ENCODE data around the gene DISC1. TPM values are rescaled to one million over a fixed set of nuclear protein-coding genes. Genes with fewer than 3 reads are reported as not detected.

Gene DISC1
- total RNA-seq, 2 donors from 2014 or later: 8.0 to 9.4 TPM

DNA sequence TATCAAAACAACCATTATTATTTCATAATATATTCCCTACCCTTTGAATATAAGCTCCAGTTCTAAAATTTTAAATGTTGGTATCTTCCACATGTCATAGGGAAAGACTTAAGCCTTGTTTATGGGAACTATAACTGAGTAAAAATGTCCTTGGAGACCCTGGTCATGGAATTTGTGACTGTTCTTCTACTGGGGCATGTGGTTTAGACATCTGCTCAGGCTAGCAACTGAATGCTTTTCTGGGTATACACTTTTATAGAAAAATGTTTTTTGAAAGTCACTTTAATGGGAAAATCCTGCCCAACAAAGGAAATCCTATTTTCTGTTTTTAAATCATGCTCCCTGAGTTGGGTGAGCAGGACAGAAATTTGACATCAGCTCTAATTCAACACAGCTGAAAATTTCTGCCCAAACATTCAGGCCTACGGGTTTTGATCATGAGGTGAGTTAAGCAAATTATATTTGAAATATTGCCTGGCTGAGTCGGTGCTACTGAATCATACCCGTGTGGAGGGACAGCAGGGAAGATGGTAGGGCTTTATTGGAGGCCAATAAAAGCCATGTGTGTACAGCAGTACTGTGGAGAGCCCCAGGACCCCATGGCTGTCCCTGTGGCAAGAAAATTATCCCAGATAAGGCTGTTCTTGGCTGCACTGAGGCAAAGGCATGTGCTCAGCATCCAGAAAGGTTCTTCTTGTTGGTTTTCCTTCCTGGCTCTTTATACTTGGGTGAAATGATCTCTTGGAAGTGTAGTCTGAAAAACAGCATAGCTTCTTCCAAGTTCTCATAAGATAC, 391.8 kb downstream of the DISC1 start:
- Mint-ChIP-seq H3K4me3 (no peak overlapping the region), H3K36me3 (ENCODE audit: low read depth) (no peaks in the 10 kb centered on the region), H3K9me3 (no peaks in the 10 kb centered on the region), H3K27ac (no peak overlapping the region), H3K4me1 (peaks cover 34% of the 10 kb centered on the region), H3K27me3 (ENCODE audit: insufficient read depth) (no peaks in the 10 kb centered on the region)
- Histone ChIP-seq H3K36me3 (ENCODE audit: control insufficient read depth, insufficient read depth, low read length) (no peaks in the 10 kb centered on the region), H3K4me1 (ENCODE audit: control insufficient read depth, insufficient read depth, low read length) (peaks cover 3% of the 10 kb centered on the region), H3K9ac (ENCODE audit: extremely low read depth, low read length, poor library complexity, severe bottlenecking) (no peak overlapping the region), H3K27ac (ENCODE audit: low read depth, low read length) (no peak overlapping the region), H3K4me3 (ENCODE audit: low read length) (no peak overlapping the region), H3K9me3 (ENCODE audit: control insufficient read depth, low read length) (no peaks in the 10 kb centered on the region), H3K27me3 (ENCODE audit: control insufficient read depth, insufficient read depth, low read length, poor library complexity, severe bottlenecking) (no peaks in the 10 kb centered on the region)
- WGBS, 2 experiments (ENCODE audit: insufficient coverage in 1 of 2, insufficient read length in 1 of 2): 97 to 98% methylated on average over 3 of the region's 3 CpGs
- TF ChIP-seq, protein P1, sequence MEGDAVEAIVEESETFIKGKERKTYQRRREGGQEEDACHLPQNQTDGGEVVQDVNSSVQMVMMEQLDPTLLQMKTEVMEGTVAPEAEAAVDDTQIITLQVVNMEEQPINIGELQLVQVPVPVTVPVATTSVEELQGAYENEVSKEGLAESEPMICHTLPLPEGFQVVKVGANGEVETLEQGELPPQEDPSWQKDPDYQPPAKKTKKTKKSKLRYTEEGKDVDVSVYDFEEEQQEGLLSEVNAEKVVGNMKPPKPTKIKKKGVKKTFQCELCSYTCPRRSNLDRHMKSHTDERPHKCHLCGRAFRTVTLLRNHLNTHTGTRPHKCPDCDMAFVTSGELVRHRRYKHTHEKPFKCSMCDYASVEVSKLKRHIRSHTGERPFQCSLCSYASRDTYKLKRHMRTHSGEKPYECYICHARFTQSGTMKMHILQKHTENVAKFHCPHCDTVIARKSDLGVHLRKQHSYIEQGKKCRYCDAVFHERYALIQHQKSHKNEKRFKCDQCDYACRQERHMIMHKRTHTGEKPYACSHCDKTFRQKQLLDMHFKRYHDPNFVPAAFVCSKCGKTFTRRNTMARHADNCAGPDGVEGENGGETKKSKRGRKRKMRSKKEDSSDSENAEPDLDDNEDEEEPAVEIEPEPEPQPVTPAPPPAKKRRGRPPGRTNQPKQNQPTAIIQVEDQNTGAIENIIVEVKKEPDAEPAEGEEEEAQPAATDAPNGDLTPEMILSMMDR (conservative IDR thresholded peaks at IDR 0.05): no peak
- no peak for DNase-seq

DNA sequence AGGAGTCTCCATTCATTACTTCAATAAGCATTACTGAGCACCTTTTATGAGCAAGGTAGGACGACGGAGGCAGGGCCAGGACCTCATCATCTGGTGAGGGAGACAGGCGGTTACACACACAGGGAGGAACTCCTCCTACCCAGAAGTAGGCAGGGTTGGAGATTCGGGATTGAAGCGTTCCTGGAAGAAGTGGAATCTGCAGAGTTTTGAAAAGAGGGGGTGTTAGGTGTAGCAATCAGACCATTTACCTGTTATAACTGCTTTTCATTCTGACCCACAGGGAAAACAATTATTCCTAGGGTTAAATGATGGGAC, 392.4 kb downstream of the DISC1 start:
- H3K4me3 Mint-ChIP-seq: no peak overlapping the region
- DNase-seq: no peak
- H3K4me1 ChIP-seq (ENCODE audit: control insufficient read depth, insufficient read depth, low read length): peaks cover 3% of the 10 kb centered on the region
- no peaks in the 10 kb centered on the region for H3K9me3 Mint-ChIP-seq
- 81 to 86% methylated on average over 5 of the region's 5 CpGs for WGBS, 2 experiments (ENCODE audit: insufficient coverage in 1 of 2, insufficient read length in 1 of 2)
- H3K27me3 ChIP-seq (ENCODE audit: control insufficient read depth, insufficient read depth, low read length, poor library complexity, severe bottlenecking): no peaks in the 10 kb centered on the region
- no peaks in the 10 kb centered on the region for H3K36me3 ChIP-seq (ENCODE audit: control insufficient read depth, insufficient read depth, low read length)
- peaks cover 30% of the 10 kb centered on the region for H3K4me1 Mint-ChIP-seq
- H3K27ac ChIP-seq (ENCODE audit: low read depth, low read length): no peak overlapping the region
- H3K9ac ChIP-seq (ENCODE audit: extremely low read depth, low read length, poor library complexity, severe bottlenecking): no peak overlapping the region
- no peaks in the 10 kb centered on the region for H3K9me3 ChIP-seq (ENCODE audit: control insufficient read depth, low read length)
- H3K27ac Mint-ChIP-seq: no peak overlapping the region
- TF ChIP-seq, protein P1 (conservative IDR thresholded peaks at IDR 0.05): no peak
- H3K27me3 Mint-ChIP-seq (ENCODE audit: insufficient read depth): no peaks in the 10 kb centered on the region
- no peaks in the 10 kb centered on the region for H3K36me3 Mint-ChIP-seq (ENCODE audit: low read depth)
- no peak overlapping the region for H3K4me3 ChIP-seq (ENCODE audit: low read length)

DNA sequence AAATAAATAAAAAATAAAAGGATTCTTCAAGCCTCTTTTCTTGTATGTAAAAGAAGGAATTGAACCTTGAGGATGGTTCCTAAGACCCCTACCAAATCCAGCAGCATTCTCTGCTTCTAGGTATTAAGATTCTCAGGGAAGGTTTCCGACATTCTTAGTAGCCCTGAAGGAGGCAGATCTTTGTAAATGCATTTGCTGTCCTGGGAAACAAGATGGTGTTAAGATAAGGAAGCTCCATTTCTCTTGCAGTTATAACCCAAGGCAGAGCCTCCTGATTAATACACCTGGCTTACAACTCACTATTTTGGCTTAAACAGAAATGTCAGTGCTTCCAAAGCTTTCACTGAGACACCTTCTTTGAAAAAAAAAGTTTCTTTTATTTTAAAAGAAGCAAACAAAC, 393.8 kb downstream of the DISC1 start:
- 64% methylated on average over 1 of the region's 1 CpG; no CpG with 5 or more reads in 1 of the 2 experiments for WGBS, 2 experiments (ENCODE audit: insufficient coverage in 1 of 2, insufficient read length in 1 of 2)
- Histone ChIP-seq H3K9me3 (ENCODE audit: control insufficient read depth, low read length) (no peaks in the 10 kb centered on the region), H3K4me3 (ENCODE audit: low read length) (no peak overlapping the region), H3K27ac (ENCODE audit: low read depth, low read length) (no peak overlapping the region), H3K36me3 (ENCODE audit: control insufficient read depth, insufficient read depth, low read length) (no peaks in the 10 kb centered on the region), H3K9ac (ENCODE audit: extremely low read depth, low read length, poor library complexity, severe bottlenecking) (no peak overlapping the region), H3K4me1 (ENCODE audit: control insufficient read depth, insufficient read depth, low read length) (peaks cover 2% of the 10 kb centered on the region), H3K27me3 (ENCODE audit: control insufficient read depth, insufficient read depth, low read length, poor library complexity, severe bottlenecking) (no peaks in the 10 kb centered on the region)
- Mint-ChIP-seq H3K4me1 (peaks cover 16% of the 10 kb centered on the region), H3K9me3 (no peaks in the 10 kb centered on the region), H3K27ac (no peak overlapping the region), H3K36me3 (ENCODE audit: low read depth) (no peaks in the 10 kb centered on the region), H3K4me3 (no peak overlapping the region), H3K27me3 (ENCODE audit: insufficient read depth) (no peaks in the 10 kb centered on the region)
- no peak for DNase-seq
- TF ChIP-seq, protein P1 (conservative IDR thresholded peaks at IDR 0.05): no peak
